ENCODE results near the gene KIF7. TPM values are rescaled to one million over a fixed set of nuclear protein-coding genes. Genes with fewer than 3 reads are reported as not detected.
A peak's percentile ranks its signal among the peaks of the same experiment; 100 is the strongest.

The KIF7 gene
- total RNA-seq, 2 donors from 2014 or later: 2.9 to 7.6 TPM

- Histone ChIP-seq H3K27me3 (no peaks in the 10 kb centered on the region), H3K36me3 (no peaks in the 10 kb centered on the region), H3K27ac (peak overlapping the region; percentile 82 to 92), H3K4me1 (peaks cover 0 to 28% of the 10 kb centered on the region in 2 donors), H3K9me3 (no peaks in the 10 kb centered on the region), H3K4me3 (peak overlapping the region; percentile 22 to 44)
- no peak for DNase-seq (ENCODE audit: low spot score)
- no peak for TF ChIP-seq CTCF (IDR thresholded peaks at IDR 0.05)
These were observed 9.4 kb upstream of the KIF7 start for GRCh38 chr15:89664441-89665350.

GRCh38 chr15:89662893-89663626 is 7.8 kb upstream of the KIF7 start:
- H3K27me3 ChIP-seq: no peaks in the 10 kb centered on the region
- no peak for TF ChIP-seq CTCF (IDR thresholded peaks at IDR 0.05)
- no peaks in the 10 kb centered on the region for H3K9me3 ChIP-seq
- peak overlapping the region; percentile 63 to 85 for H3K27ac ChIP-seq
- peaks cover 0 to 28% of the 10 kb centered on the region in 2 donors for H3K4me1 ChIP-seq
- H3K36me3 ChIP-seq: no peaks in the 10 kb centered on the region
- DNase-seq (ENCODE audit: low spot score): peak; percentile 90
- no peak overlapping the region for H3K4me3 ChIP-seq

- Histone ChIP-seq H3K27me3 (no peaks in the 10 kb centered on the region), H3K4me3 (no peak overlapping the region), H3K36me3 (no peaks in the 10 kb centered on the region), H3K9me3 (no peaks in the 10 kb centered on the region), H3K4me1 (peaks cover 0 to 22% of the 10 kb centered on the region in 2 donors), H3K27ac (no peak overlapping the region)
- no peak for TF ChIP-seq CTCF (IDR thresholded peaks at IDR 0.05)
- no peak for DNase-seq (ENCODE audit: low spot score)
These were observed 5.3 kb upstream of the KIF7 start for GRCh38 chr15:89660556-89660955.

- no peak for TF ChIP-seq CTCF (IDR thresholded peaks at IDR 0.05)
- H3K36me3 ChIP-seq: no peaks in the 10 kb centered on the region
- no peak overlapping the region for H3K27ac ChIP-seq
- no peaks in the 10 kb centered on the region for H3K9me3 ChIP-seq
- no peaks in the 10 kb centered on the region for H3K27me3 ChIP-seq
- no peak for DNase-seq (ENCODE audit: low spot score)
- H3K4me1 ChIP-seq: peaks cover 0 to 20% of the 10 kb centered on the region in 2 donors
- H3K4me3 ChIP-seq: no peak overlapping the region
These were observed 4.0 kb upstream of the KIF7 start for GRCh38 chr15:89659295-89659694.

GRCh38 chr15:89657686-89658200 is 2.5 kb upstream of the KIF7 start:
- TF ChIP-seq CTCF (IDR thresholded peaks at IDR 0.05): no peak
- Histone ChIP-seq H3K4me1 (peaks cover 0 to 15% of the 10 kb centered on the region in 2 donors), H3K9me3 (no peaks in the 10 kb centered on the region), H3K27me3 (no peaks in the 10 kb centered on the region), H3K27ac (no peak overlapping the region), H3K36me3 (no peaks in the 10 kb centered on the region), H3K4me3 (no peak overlapping the region)
- no peak for DNase-seq (ENCODE audit: low spot score)

Measured in right atrium auricular region (tissue), 2 donors.